WTC11 (cell line): Measurements from ENCODE around the gene PTCH1.

Experiments used
- AFF4 ChIP-seq: sonication (generic); formaldehyde crosslinking; IDR thresholded peaks from 2 replicates; pipeline ENCODE4 v1.8.1; 2023; ENCODE audit warnings: mild to moderate bottlenecking, missing genetic modification reagents, borderline replicate concordance
- ATF3 ChIP-seq: sonication (generic); formaldehyde crosslinking; conservative IDR thresholded peaks from 2 replicates; pipeline ENCODE4 v1.8.1; 2022; ENCODE audit warnings: mild to moderate bottlenecking, missing genetic modification reagents
- ATF6 ChIP-seq: sonication (generic); formaldehyde crosslinking; IDR thresholded peaks from 2 replicates; pipeline ENCODE4 v1.8.1; 2023; ENCODE audit warnings: mild to moderate bottlenecking, missing genetic modification reagents
- CTCF ChIP-seq: fragments of 200-600 bp; IDR thresholded peaks from 2 replicates; pipeline ENCODE4 v1.8.0; 2022; ENCODE audit warnings: antibody characterized with exemption
- ESRRA ChIP-seq: sonication (generic); formaldehyde crosslinking; IDR thresholded peaks from 2 replicates; pipeline ENCODE4 v1.8.1; 2022; ENCODE audit warnings: mild to moderate bottlenecking, missing genetic modification reagents, borderline replicate concordance
- TP53 ChIP-seq: sonication (generic); formaldehyde crosslinking; IDR thresholded peaks from 2 replicates; pipeline ENCODE4 v1.8.1; 2023; ENCODE audit warnings: mild to moderate bottlenecking, missing genetic modification reagents
- ZNF121 ChIP-seq: sonication (generic); formaldehyde crosslinking; IDR thresholded peaks from 2 replicates; pipeline ENCODE4 v1.8.0; 2023; ENCODE audit warnings: missing genetic modification reagents
- TF ChIP-seq, protein P1 (sequence below): sonication (generic); formaldehyde crosslinking; IDR thresholded peaks from 2 replicates; pipeline ENCODE4 v1.8.1; 2022; ENCODE audit warnings: low read depth, mild to moderate bottlenecking, moderate library complexity, missing genetic modification reagents, borderline replicate concordance

- TF ChIP-seq CTCF (no peak), ATF6 (no peak), TP53 (CRISPR knock-in tag) (no peak), ATF3 (CRISPR knock-in tag) (no peak), ZNF121 (CRISPR knock-in tag) (no peak), ESRRA (no peak), AFF4 (CRISPR knock-in tag) (no peak)
- TF ChIP-seq, protein P1, sequence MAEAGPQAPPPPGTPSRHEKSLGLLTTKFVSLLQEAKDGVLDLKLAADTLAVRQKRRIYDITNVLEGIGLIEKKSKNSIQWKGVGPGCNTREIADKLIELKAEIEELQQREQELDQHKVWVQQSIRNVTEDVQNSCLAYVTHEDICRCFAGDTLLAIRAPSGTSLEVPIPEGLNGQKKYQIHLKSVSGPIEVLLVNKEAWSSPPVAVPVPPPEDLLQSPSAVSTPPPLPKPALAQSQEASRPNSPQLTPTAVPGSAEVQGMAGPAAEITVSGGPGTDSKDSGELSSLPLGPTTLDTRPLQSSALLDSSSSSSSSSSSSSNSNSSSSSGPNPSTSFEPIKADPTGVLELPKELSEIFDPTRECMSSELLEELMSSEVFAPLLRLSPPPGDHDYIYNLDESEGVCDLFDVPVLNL, result no peak
These were observed 20.8 kb downstream of the PTCH1 start for GRCh38 chr9:95495961-95496360.
